GM12875 (cell line): Measurements from ENCODE around the gene KCNT1.

Experiments used
- H3K4me3 ChIP-seq: one replicate; pipeline ENCODE4 v1.5.1; 2011; ENCODE audit warnings: low read depth, low read length, control low read depth
- CTCF ChIP-seq: IDR thresholded peaks from 2 replicates; pipeline ENCODE4 v1.5.1; 2011; ENCODE audit warnings: low read depth, mild to moderate bottlenecking, control low read depth, inconsistent platforms, low read length, moderate library complexity, borderline replicate concordance; ENCODE audit not compliant: insufficient read depth

The KCNT1 gene

GRCh38 chr9:135802876-135803419, 101.0 kb downstream of the KCNT1 start:
- no peak for TF ChIP-seq CTCF
- no peak overlapping the region for H3K4me3 ChIP-seq

DNA sequence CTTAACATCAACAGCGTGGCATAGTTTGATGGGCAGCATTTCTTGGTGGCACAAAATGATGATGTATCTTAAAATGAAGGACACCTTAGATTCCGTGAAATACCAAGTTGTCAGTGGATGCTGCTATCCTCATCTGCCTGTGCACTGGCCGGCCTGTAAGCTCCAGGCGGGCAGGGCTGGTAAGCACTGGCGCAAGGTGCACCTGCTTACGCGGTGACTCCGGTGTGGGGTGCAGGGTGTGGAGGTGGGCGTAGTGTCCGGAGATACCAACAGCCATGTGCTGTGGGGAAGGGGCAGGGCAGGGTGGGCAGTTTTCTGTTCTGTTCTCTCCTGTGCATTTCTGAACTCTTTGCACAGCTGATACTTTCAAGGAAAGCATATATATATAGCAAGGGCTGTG, 101.5 kb downstream of the KCNT1 start:
- H3K4me3 ChIP-seq, result no peak overlapping the region
- TF ChIP-seq CTCF, result no peak

GRCh38 chr9:135804581-135805421, 102.8 kb downstream of the KCNT1 start:
- H3K4me3 ChIP-seq, result no peak overlapping the region

GRCh38 chr9:135805422-135806022, 103.5 kb downstream of the KCNT1 start:
- no peak overlapping the region for H3K4me3 ChIP-seq
- TF ChIP-seq CTCF, result no peak

More at GRCh38 chr9:135804581-135805421, 102.8 kb downstream of the KCNT1 start:
- 0 out of 2 replicates have a peak, but pooled peaks have one; percentile 5 for TF ChIP-seq CTCF

DNA sequence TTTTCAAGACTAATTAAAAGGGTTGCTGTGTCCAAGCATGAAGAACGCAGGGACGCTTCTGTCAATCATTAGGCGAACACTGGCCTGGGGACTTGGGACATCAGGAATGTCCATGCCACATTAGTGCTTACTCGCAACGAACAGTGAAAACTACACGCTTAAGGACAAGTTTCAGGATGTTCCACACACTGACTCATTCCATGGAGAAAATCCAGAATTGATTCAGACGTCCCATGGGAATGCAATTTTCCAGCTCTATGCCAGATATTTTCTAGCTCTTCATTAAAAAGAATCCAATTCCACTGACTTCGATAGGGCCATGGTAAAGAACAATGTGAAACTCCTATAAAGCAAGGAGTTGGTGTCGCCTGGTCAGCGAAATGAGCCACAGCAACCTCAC, 107.2 kb downstream of the KCNT1 start:
- H3K4me3 ChIP-seq, result no peak overlapping the region
- no peak for TF ChIP-seq CTCF

DNA sequence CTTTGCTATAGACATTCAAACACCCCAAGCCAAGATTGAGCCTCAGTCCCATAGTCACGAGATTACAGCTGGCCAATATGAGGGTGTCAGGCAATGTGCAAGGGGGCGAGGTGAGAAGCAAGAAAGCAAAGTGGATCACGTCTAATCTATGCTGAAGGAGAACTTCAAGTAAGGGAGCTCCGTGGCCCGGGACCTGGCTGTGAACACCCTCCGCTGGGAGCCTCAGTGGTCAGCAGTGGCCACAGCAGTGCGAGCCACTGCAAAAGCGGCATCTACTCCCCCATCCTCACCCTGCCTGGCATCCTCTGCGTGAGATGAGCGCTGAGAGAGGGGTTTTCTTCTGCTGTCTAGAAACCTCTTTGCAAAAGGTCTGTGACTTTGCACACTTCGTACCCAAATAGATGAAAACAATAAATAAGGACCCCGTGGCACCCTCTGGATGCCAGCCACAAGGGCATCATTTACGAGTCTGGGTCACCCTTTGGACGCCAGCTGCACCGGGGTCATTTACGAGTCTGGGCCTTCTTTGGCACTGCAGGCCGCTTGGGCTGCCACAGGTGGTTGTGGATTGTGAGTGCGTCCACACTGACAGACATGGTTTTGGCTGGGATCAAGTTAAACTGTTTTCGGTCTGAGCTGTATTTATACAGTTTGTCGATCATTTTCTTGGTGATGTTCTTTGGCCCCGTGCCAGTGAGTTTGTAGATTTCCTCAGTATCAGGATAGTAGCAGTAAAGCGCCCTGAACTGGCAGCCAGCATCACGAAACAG, 109.0 kb downstream of the KCNT1 start:
- no peak overlapping the region for H3K4me3 ChIP-seq
- no peak for TF ChIP-seq CTCF
